ENCODE data around the gene RAD51C.

DNA sequence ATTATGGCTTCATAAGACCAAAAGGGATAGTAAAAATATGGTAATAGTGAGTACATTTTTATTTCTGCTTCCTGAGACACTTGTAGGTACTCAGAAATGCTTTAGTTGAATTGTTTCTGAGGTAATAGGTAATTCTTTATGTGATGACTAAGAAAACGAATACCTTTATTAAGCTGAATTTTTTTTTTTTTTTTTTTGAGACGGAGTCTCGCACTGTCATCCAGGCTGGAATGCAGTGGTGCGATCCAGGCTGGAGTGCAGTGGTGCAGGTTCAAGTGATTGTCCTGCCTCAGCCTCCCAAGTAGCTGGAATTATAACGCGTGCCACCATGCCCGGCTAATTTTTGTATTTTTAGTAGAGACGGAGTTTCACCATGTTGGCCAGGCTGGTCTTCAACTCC is 1.9 kb downstream of the RAD51C start:
- TF ChIP-seq, protein P1, sequence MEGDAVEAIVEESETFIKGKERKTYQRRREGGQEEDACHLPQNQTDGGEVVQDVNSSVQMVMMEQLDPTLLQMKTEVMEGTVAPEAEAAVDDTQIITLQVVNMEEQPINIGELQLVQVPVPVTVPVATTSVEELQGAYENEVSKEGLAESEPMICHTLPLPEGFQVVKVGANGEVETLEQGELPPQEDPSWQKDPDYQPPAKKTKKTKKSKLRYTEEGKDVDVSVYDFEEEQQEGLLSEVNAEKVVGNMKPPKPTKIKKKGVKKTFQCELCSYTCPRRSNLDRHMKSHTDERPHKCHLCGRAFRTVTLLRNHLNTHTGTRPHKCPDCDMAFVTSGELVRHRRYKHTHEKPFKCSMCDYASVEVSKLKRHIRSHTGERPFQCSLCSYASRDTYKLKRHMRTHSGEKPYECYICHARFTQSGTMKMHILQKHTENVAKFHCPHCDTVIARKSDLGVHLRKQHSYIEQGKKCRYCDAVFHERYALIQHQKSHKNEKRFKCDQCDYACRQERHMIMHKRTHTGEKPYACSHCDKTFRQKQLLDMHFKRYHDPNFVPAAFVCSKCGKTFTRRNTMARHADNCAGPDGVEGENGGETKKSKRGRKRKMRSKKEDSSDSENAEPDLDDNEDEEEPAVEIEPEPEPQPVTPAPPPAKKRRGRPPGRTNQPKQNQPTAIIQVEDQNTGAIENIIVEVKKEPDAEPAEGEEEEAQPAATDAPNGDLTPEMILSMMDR (IDR thresholded peaks at IDR 0.05; ENCODE audit: insufficient read depth, low read depth, low read length) = no peak
- TF ChIP-seq EZH2 (IDR thresholded peaks at IDR 0.05; ENCODE audit: insufficient read depth, low read length) = no peak
